MM.1S (cell line): ENCODE measurements around the gene NAA15.

Experiments used
- EZH2 ChIP-seq: fragments of 300-600 bp; sonication (generic); optimal IDR thresholded peaks from 2 replicates; pipeline ENCODE3; 2017; ENCODE audit warnings: low read depth, mild to moderate bottlenecking, antibody characterized with exemption, low read length, mixed read lengths
- TF ChIP-seq, protein P1 (sequence below): fragments of 300-600 bp; sonication (generic); IDR thresholded peaks from 2 replicates; pipeline ENCODE4 v1.5.1; 2016; ENCODE audit warnings: antibody characterized with exemption, low read length, mixed read lengths

GRCh38 chr4:139256349-139256748 lies 45.0 kb upstream of the NAA15 start:
- TF ChIP-seq, protein P1, sequence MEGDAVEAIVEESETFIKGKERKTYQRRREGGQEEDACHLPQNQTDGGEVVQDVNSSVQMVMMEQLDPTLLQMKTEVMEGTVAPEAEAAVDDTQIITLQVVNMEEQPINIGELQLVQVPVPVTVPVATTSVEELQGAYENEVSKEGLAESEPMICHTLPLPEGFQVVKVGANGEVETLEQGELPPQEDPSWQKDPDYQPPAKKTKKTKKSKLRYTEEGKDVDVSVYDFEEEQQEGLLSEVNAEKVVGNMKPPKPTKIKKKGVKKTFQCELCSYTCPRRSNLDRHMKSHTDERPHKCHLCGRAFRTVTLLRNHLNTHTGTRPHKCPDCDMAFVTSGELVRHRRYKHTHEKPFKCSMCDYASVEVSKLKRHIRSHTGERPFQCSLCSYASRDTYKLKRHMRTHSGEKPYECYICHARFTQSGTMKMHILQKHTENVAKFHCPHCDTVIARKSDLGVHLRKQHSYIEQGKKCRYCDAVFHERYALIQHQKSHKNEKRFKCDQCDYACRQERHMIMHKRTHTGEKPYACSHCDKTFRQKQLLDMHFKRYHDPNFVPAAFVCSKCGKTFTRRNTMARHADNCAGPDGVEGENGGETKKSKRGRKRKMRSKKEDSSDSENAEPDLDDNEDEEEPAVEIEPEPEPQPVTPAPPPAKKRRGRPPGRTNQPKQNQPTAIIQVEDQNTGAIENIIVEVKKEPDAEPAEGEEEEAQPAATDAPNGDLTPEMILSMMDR = no peak
- no peak for TF ChIP-seq EZH2
